SIG-M5 (cell line): Measurements from ENCODE around the gene RTP5.

Experiments used
- DNase-seq: peaks from one replicate; lab custom pipeline; 2025; lab: John Stamatoyannopoulos, UW

RTP5 gene

DNA sequence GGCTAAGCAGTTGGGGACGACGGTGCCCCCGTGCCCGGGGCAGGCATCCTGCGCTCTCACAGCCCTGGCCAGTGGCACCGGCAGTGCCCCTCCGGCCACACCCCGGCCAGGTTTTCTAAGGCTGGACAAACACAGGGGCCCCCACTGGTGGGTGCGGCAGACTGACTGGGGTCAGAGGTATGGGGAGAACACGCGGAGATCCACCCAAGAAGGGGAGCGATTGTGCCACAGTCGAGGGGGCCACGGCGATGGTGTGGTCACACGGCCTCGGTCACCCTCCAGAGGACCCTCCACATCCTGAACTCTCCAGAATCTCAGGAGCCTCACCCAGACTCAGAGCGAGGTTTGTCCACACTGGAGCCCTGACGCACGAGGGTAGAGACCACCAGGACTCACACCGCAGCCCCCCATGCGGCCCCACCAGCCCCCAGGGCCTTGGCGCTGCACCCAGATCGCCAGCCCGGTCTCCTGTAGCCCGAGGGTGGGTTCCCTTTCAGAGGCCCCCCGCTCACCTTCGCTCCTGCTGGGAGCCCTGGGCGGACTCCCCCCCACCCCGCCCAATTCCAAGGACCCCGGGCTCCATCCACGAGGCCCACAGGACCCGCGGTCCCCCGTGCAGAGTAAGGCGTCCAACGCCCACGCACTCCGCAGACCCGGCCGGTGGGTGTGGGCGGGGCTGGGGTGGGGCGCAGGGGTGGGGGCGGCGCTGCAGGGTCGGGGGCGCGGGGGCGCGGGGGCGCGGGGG lies 26.0 kb upstream of the RTP5 start:
- DNase-seq = no peak

GRCh38 chr2:241844066-241844728 lies 25.3 kb upstream of the RTP5 start:
- DNase-seq = no peak

DNA sequence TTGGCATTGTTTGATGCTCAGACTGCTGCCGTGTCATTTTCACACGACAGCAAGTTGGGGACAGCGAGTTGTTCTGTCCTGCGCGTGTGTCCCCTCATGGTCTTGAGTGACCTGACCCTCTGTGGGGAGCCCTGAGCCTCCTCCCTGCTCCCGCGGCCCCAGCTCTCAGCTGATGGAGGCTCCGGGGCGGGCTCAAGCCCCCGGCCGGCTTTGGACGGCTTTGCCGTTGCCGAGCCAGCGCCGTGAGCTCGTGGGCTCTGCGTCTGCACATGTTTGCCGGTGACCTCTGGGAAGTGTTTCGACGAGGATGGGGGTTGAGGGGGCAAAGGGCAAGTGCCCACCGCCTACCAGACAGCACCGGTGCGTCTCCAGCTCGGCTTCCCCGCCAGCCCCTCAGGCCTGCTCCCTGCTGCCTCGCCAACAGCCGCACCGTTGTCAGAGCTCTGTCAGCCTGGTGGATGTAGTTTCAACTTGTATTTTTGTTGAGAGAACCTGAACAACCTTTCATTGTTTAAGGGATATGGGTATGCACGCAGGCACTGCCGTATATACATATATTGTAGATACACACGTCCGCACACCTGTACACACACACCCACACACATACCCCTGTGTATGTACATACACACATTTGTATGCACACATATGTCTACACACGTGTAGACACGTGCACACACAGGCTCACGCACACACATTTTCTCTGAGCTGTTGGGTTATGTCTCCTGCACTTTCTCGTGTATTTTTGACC lies 24.5 kb upstream of the RTP5 start:
- no peak for DNase-seq

- DNase-seq = no peak
These were observed 23.1 kb upstream of the RTP5 start for GRCh38 chr2:241846406-241846805.

GRCh38 chr2:241848761-241849615 lies 20.5 kb upstream of the RTP5 start:
- DNase-seq = no peak

GRCh38 chr2:241849616-241850543 lies 19.6 kb upstream of the RTP5 start:
- DNase-seq = no peak

GRCh38 chr2:241850544-241851324 lies 18.8 kb upstream of the RTP5 start:
- no peak for DNase-seq

GRCh38 chr2:241851325-241852115 lies 18.0 kb upstream of the RTP5 start:
- no peak for DNase-seq

GRCh38 chr2:241852116-241852980 lies 17.2 kb upstream of the RTP5 start:
- DNase-seq = no peak

GRCh38 chr2:241852981-241853631 lies 16.4 kb upstream of the RTP5 start:
- no peak for DNase-seq

- DNase-seq = no peak
These were observed 15.7 kb upstream of the RTP5 start for GRCh38 chr2:241853651-241854341.

GRCh38 chr2:241854342-241855244 lies 14.9 kb upstream of the RTP5 start:
- DNase-seq = no peak

GRCh38 chr2:241855245-241855887 lies 14.2 kb upstream of the RTP5 start:
- no peak for DNase-seq

GRCh38 chr2:241855888-241856422 lies 13.6 kb upstream of the RTP5 start:
- no peak for DNase-seq

- no peak for DNase-seq
These were observed 12.4 kb upstream of the RTP5 start for GRCh38 chr2:241857041-241857541.
